GM12878 (cell line): Measurements from ENCODE around the gene SCNN1B. TPM values are rescaled to one million over a fixed set of nuclear protein-coding genes. Genes with fewer than 3 reads are reported as not detected.

Source experiments
- ATAC-seq: fragments of 200-7000 bp; cut with Tn5 transposase; 3 replicates; pipeline ENCODE4 v1.9.1; 2020; ENCODE audit warnings: mild to moderate bottlenecking, moderate library complexity
- BruUV-seq: library from RNA; stranded (reverse); fragments of 400-500 nt; replicated peaks from 2 replicates; lab custom pipeline; 2021; lab: Mats Ljungman, UMichigan
- CTCF ChIA-PET: fragments of 300-600 bp; sonication (Branson Sonifier 250); formaldehyde crosslinking; extraction: SDS; loops from one replicate; lab custom pipeline; 2021; ENCODE audit warnings: inconsistent platforms; lab: Yijun Ruan, JAX
- POLR2A ChIA-PET: fragments of 350-600 bp; formaldehyde crosslinking; extraction: SDS; loops from one replicate; lab custom pipeline; 2021; ENCODE audit warnings: inconsistent platforms; lab: Charles Lee
- RAD21 ChIA-PET: fragments of 300-600 bp; sonication (Branson Sonifier 250); formaldehyde crosslinking; loops from one replicate; lab custom pipeline; 2023; ENCODE audit warnings: antibody characterized with exemption; ENCODE audit not compliant: unreplicated experiment; lab: Charles Lee
- SMC1A ChIA-PET: fragments of 300-600 bp; sonication (Branson Sonifier 250); formaldehyde crosslinking; loops from one replicate; lab custom pipeline; 2023; ENCODE audit not compliant: unreplicated experiment, uncharacterized antibody; lab: Charles Lee
- DNase-seq: peaks from one replicate; pipeline ENCODE4 v3.0.0-alpha.2; 2011; ENCODE audit warnings: low read depth, low spot score
- FAIRE-seq: peaks from 3 replicates; lab custom pipeline; 2011; peaks lifted over from hg19 to GRCh38; lab: Jason Lieb, UNC
- H2AFZ ChIP-seq: 2 replicates; pipeline ENCODE4 v1.6.0; 2011; ENCODE audit warnings: low read depth, low read length, control low read depth; ENCODE audit not compliant: control insufficient read depth
- H3K27ac ChIP-seq: 2 replicates; pipeline ENCODE4 v1.5.1; 2011; ENCODE audit warnings: control low read depth; ENCODE audit not compliant: control insufficient read depth, insufficient read depth
- H3K27me3 ChIP-seq, 2 experiments: replicated peaks in 1 of 2; 2 replicates each; pipeline versions ENCODE4 v1.6.0 to v1.6.1; 2011; ENCODE audit warnings: low read length in 1 of 2; ENCODE audit not compliant: control insufficient read depth in 2 of 2, insufficient read depth in 2 of 2
- H3K36me3 ChIP-seq, 2 experiments: 2 replicates each; pipeline ENCODE4 v1.5.1; 2011; ENCODE audit warnings: low read length in 1 of 2; ENCODE audit not compliant: control insufficient read depth in 2 of 2, insufficient read depth in 2 of 2
- H3K4me1 ChIP-seq: 2 replicates; pipeline ENCODE4 v1.6.1; 2011; ENCODE audit warnings: mild to moderate bottlenecking, low read length, moderate library complexity, mixed read lengths; ENCODE audit not compliant: control insufficient read depth, insufficient read depth
- H3K4me2 ChIP-seq: 2 replicates; pipeline ENCODE4 v1.6.0; 2011; ENCODE audit warnings: control low read depth; ENCODE audit not compliant: control insufficient read depth, insufficient read depth
- H3K4me3 ChIP-seq: fragments of 200-600 bp; sonication (generic); 2 replicates; pipeline ENCODE4 v1.5.1; 2016
- H3K79me2 ChIP-seq: 2 replicates; pipeline ENCODE4 v1.6.0; 2011; ENCODE audit warnings: low read length; ENCODE audit not compliant: control insufficient read depth, insufficient read depth
- H3K9ac ChIP-seq: 2 replicates; pipeline ENCODE4 v1.8.0; 2011; ENCODE audit warnings: low read length, control low read depth, mixed read lengths; ENCODE audit not compliant: control insufficient read depth, insufficient read depth
- H3K9me3 ChIP-seq: replicated peaks from 3 replicates; pipeline ENCODE4 v1.5.1; 2011; ENCODE audit warnings: mild to moderate bottlenecking, low read length; ENCODE audit not compliant: control insufficient read depth, insufficient read depth
- H4K20me1 ChIP-seq: 2 replicates; pipeline ENCODE4 v1.6.0; 2011; ENCODE audit not compliant: control insufficient read depth, insufficient read depth
- EED ChIP-seq: sonication (generic); IDR thresholded peaks from 2 replicates; pipeline ENCODE4 v1.6.1; 2016; ENCODE audit warnings: antibody characterized with exemption, low read depth
- ESRRA ChIP-seq: IDR thresholded peaks from 2 replicates; pipeline ENCODE4 v1.6.1; 2012; ENCODE audit warnings: mild to moderate bottlenecking, low read length, improper control_type of control experiment
- EZH2 ChIP-seq: IDR thresholded peaks from 2 replicates; pipeline ENCODE4 v1.6.1; 2012; ENCODE audit warnings: low read depth, mild to moderate bottlenecking, control low read depth, inconsistent platforms, low read length, borderline replicate concordance; ENCODE audit not compliant: control insufficient read depth
- GABPA ChIP-seq: IDR thresholded peaks from 2 replicates; pipeline ENCODE4 v1.6.1; 2014; ENCODE audit warnings: antibody characterized with exemption, low read depth, mild to moderate bottlenecking, inconsistent platforms
- IKZF1 ChIP-seq: fragments of 450-650 bp; conservative IDR thresholded peaks from 2 replicates; pipeline ENCODE4 v1.6.1; 2017; ENCODE audit warnings: antibody characterized with exemption, mild to moderate bottlenecking
- MEF2B ChIP-seq: fragments of 450-650 bp; IDR thresholded peaks from 2 replicates; pipeline ENCODE4 v1.6.1; 2018; ENCODE audit warnings: mild to moderate bottlenecking, moderate library complexity; ENCODE audit not compliant: partially characterized antibody, poor library complexity, severe bottlenecking
- MXI1 ChIP-seq: fragments of 150-350 bp; IDR thresholded peaks from 2 replicates; pipeline ENCODE4 v1.6.1; 2011; ENCODE audit warnings: low read depth, mild to moderate bottlenecking, inconsistent platforms, low read length, improper control_type of control experiment
- NFYB ChIP-seq: IDR thresholded peaks from 2 replicates; pipeline ENCODE4 v1.6.1; 2011; ENCODE audit warnings: low read depth, mild to moderate bottlenecking, low read length, improper control_type of control experiment, moderate library complexity; ENCODE audit not compliant: insufficient read depth
- REST ChIP-seq: IDR thresholded peaks from 2 replicates; pipeline ENCODE4 v1.6.1; 2012; ENCODE audit warnings: mild to moderate bottlenecking, low read depth, low read length
- STAT3 ChIP-seq: IDR thresholded peaks from 2 replicates; pipeline ENCODE4 v1.6.1; 2011; ENCODE audit warnings: low read depth, low read length, improper control_type of control experiment
- ZBTB4 ChIP-seq: fragments of 450-650 bp; formaldehyde crosslinking; IDR thresholded peaks from 2 replicates; pipeline ENCODE4 v1.4.0; 2022; ENCODE audit warnings: mild to moderate bottlenecking, moderate library complexity
- ZNF217 ChIP-seq: fragments of 450-650 bp; IDR thresholded peaks from 2 replicates; pipeline ENCODE4 v1.6.1; 2017; ENCODE audit warnings: antibody characterized with exemption, mild to moderate bottlenecking
- WGBS: methylation state at CpG from one replicate; pipeline ENCODE4 v1.1.6; 2016; ENCODE audit warnings: low lambda C conversion rate; ENCODE audit not compliant: insufficient replicate concordance, insufficient coverage; ENCODE audit errors: missing lambda C conversion rate; 5-methylcytosine and 5-hydroxymethylcytosine counted together
- in situ Hi-C: fragments of 300-500 bp; cut with MboI; formaldehyde crosslinking; loops from 9 replicates; pipeline ENCODE4 v1.14.3; 2018; ENCODE audit warnings: mixed read lengths
- intact Hi-C: fragments of 100-400 bp; cut with micrococcal nuclease; formaldehyde crosslinking; loops from one replicate; pipeline ENCODE4 v1.14.2; 2022; ENCODE audit not compliant: unreplicated experiment
- polyA plus RNA-seq, 11 experiments: library from polyadenylated mRNA; depleted of rRNA in 4 of 11; unstranded in 6 of 11; stranded (reverse) in 5 of 11; fragments of >200 nt; fragmentation: Nextera tagmentation in 4 of 11; fragmentation: Illumina TruSeq in 1 of 11; extraction: Ambion mirVana in 4 of 11; extraction: Trizol in 1 of 11; gene quantifications; 1 replicate in 1 of 11; 2 replicates in 10 of 11; pipeline versions ENCODE4 v1.2.1 to v1.2.3, GENCODE V29; 2011 to 2016; ENCODE audit warnings: inconsistent platforms in 2 of 11, missing spikeins in 2 of 11, low read depth in 1 of 11
- total RNA-seq, 4 experiments: library from RNA; depleted of rRNA in 3 of 4; stranded (reverse); fragments of >200 nt in 3 of 4; fragmentation: Illumina TruSeq in 1 of 4; extraction: Trizol in 1 of 4; gene quantifications; 2 replicates each; pipeline versions ENCODE4 v1.2.1 to v1.2.3, GENCODE V29; 2013 to 2021
- TF ChIP-seq, protein P1 (sequence below): fragments of 450-650 bp; IDR thresholded peaks from 2 replicates; pipeline ENCODE4 v1.6.1; 2017; ENCODE audit warnings: low read depth, mild to moderate bottlenecking, moderate library complexity

SCNN1B gene
- total and polyA plus RNA-seq, 10 of the 15 experiments (the other 5 are each of a cell fraction or from before 2014, with no cell fraction given) = 0.28 to 1.5 (median 0.64) TPM

DNA sequence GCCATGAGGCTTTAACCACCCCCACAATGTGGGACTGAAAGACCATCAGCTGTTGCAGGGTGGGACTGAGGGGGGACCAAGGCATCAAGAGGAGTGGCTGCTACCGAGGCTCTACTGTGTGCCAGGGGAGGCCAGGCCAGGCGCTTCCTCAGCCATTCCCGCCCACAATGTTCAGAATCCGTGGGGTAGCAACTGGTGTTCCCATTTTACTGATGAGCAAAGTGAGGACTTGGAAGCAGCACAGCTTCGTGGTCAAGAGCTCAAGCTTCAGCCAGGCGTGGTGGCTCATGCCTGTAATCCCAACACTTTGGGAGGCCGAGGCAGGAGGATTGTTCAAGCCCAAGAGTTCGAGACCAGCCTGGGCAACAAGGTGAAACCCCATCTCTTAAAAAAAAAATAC, 65.9 kb downstream of the SCNN1B start:
- DNase-seq (no peak), ATAC-seq (no peak), FAIRE-seq (no peak)
- no peak overlapping the region for H3K27ac ChIP-seq
- SMC1A ChIA-PET = no interaction called here
- no peak overlapping the region for H3K4me2 ChIP-seq
- H2AFZ ChIP-seq = no peak overlapping the region
- in situ Hi-C loops = no loop called here
- WGBS = 76% methylated on average over 8 of the region's 8 CpGs
- CTCF ChIA-PET = interaction anchor here (1.3 kb wide), 1 partner anchor 14 kb away, joined by 3 read pairs; no protein-coding TSS in a partner anchor
- no peak overlapping the region for H3K9ac ChIP-seq
- H3K4me1 ChIP-seq = peaks cover 5% of the 10 kb centered on the region
- no peak overlapping the region for H3K4me3 ChIP-seq
- H3K79me2 ChIP-seq = no peaks in the 10 kb centered on the region
- H3K27me3 ChIP-seq = no peaks in the 10 kb centered on the region
- H4K20me1 ChIP-seq = no peaks in the 10 kb centered on the region
- no peaks in the 10 kb centered on the region; the same call in 2 of the 3 replicates for H3K9me3 ChIP-seq
- intact Hi-C loops = no loop called here
- no peaks in the 10 kb centered on the region for H3K36me3 ChIP-seq
- POLR2A ChIA-PET = no interaction called here
- no TSS peak for BruUV-seq
- RAD21 ChIA-PET = no interaction called here
- TF ChIP-seq ESRRA (no peak), STAT3 (no peak), ZNF217 (no peak), ZBTB4 (no peak), EED (no peak), MEF2B (no peak), NFYB (no peak), IKZF1 (no peak), REST (no peak), EZH2 (no peak), GABPA (no peak), MXI1 (no peak)
- TF ChIP-seq, protein P1, sequence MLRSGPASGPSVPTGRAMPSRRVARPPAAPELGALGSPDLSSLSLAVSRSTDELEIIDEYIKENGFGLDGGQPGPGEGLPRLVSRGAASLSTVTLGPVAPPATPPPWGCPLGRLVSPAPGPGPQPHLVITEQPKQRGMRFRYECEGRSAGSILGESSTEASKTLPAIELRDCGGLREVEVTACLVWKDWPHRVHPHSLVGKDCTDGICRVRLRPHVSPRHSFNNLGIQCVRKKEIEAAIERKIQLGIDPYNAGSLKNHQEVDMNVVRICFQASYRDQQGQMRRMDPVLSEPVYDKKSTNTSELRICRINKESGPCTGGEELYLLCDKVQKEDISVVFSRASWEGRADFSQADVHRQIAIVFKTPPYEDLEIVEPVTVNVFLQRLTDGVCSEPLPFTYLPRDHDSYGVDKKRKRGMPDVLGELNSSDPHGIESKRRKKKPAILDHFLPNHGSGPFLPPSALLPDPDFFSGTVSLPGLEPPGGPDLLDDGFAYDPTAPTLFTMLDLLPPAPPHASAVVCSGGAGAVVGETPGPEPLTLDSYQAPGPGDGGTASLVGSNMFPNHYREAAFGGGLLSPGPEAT = no peak
